IMR-90 (cell line): ENCODE data around the gene CSH2.

Experiments used
- CTCF ChIP-seq: conservative IDR thresholded peaks from 2 replicates; pipeline ENCODE4 v1.5.1; 2012; ENCODE audit warnings: mild to moderate bottlenecking, low read depth, low read length, improper control_type of control experiment
- MAFK ChIP-seq: IDR thresholded peaks from 2 replicates; pipeline ENCODE4 v1.6.1; 2012; ENCODE audit warnings: low read depth, low read length, improper control_type of control experiment
- MXI1 ChIP-seq: IDR thresholded peaks from 2 replicates; pipeline ENCODE4 v1.6.1; 2012; ENCODE audit warnings: low read depth, mild to moderate bottlenecking, low read length, moderate library complexity, borderline replicate concordance
- POLR2A ChIP-seq: IDR thresholded peaks from 2 replicates; pipeline ENCODE4 v1.6.1; 2012; ENCODE audit warnings: mild to moderate bottlenecking, low read depth, low read length
- RAD21 ChIP-seq: IDR thresholded peaks from 2 replicates; pipeline ENCODE4 v1.6.1; 2012; ENCODE audit warnings: low read length, improper control_type of control experiment
- RFX5 ChIP-seq: IDR thresholded peaks from 2 replicates; pipeline ENCODE4 v1.8.0; 2012; ENCODE audit warnings: low read depth, mild to moderate bottlenecking, low read length, moderate library complexity
- TF ChIP-seq, protein P1 (sequence below): fragments of 150-350 bp; IDR thresholded peaks from 2 replicates; pipeline ENCODE4 v1.6.1; 2017; ENCODE audit warnings: mild to moderate bottlenecking, antibody characterized with exemption, low read length, low read depth

- TF ChIP-seq RAD21, result no peak
- TF ChIP-seq CTCF, result no peak
- TF ChIP-seq MXI1, result no peak
- TF ChIP-seq, protein P1, sequence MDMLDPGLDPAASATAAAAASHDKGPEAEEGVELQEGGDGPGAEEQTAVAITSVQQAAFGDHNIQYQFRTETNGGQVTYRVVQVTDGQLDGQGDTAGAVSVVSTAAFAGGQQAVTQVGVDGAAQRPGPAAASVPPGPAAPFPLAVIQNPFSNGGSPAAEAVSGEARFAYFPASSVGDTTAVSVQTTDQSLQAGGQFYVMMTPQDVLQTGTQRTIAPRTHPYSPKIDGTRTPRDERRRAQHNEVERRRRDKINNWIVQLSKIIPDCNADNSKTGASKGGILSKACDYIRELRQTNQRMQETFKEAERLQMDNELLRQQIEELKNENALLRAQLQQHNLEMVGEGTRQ, result no peak
- TF ChIP-seq POLR2A, result no peak
- TF ChIP-seq MAFK, result no peak
- no peak for TF ChIP-seq RFX5
Measured at GRCh38 chr17:63836811-63837210, 36.7 kb downstream of the CSH2 start.
